ENCODE measurements around the gene PIP4P1. TPM values are rescaled to one million over a fixed set of nuclear protein-coding genes. Genes with fewer than 3 reads are reported as not detected.

PIP4P1 gene
- total RNA-seq, 1 donor from 2014 or later, result 17.2 TPM

- DNase-seq (ENCODE audit: missing footprints) (no peak), ATAC-seq (no peak)
- intact Hi-C loops (cut with DNase I), result no loop called here
Measured at GRCh38 chr14:20417250-20418186, 43.7 kb downstream of the PIP4P1 start.

GRCh38 chr14:20416223-20416622, 45.0 kb downstream of the PIP4P1 start:
- no peak for ATAC-seq
- DNase-seq (ENCODE audit: missing footprints), result no peak
- intact Hi-C loops (cut with DNase I), result no loop called here

- intact Hi-C loops (cut with DNase I), result no loop called here
- ATAC-seq (no peak), DNase-seq (ENCODE audit: missing footprints) (no peak)
Measured at GRCh38 chr14:20415782-20416206, 45.4 kb downstream of the PIP4P1 start.

GRCh38 chr14:20413744-20414082, 47.5 kb downstream of the PIP4P1 start:
- intact Hi-C loops (cut with DNase I), result loop anchor here (1.0 to 5.0 kb wide), 4 partner anchors 41 to 269 kb away; partner anchors contain the start of genes OSGEP, PARP2 and RNASE4
- DNase-seq (ENCODE audit: missing footprints) (no peak), ATAC-seq (peak; percentile 18)

- intact Hi-C loops (cut with DNase I), result loop anchor here (1.0 to 5.0 kb wide), 4 partner anchors 41 to 269 kb away; partner anchors contain the start of genes OSGEP, PARP2 and RNASE4
- DNase-seq (ENCODE audit: missing footprints) (peak; percentile 95), ATAC-seq (peak; percentile 96)
Measured at GRCh38 chr14:20412876-20413743, 48.1 kb downstream of the PIP4P1 start, which contains the start of gene TEP1. Gene TEP1 (minus strand): TSS chr14:20413501. CDS start chr14:20408439, 5,062 bp downstream.

GRCh38 chr14:20412411-20412810, 48.8 kb downstream of the PIP4P1 start:
- intact Hi-C loops (cut with DNase I), result loop anchor here (2.0 to 5.0 kb wide), 2 partner anchors 200 to 270 kb away; partner anchors contain the start of gene RNASE4
- DNase-seq (ENCODE audit: missing footprints) (no peak), ATAC-seq (no peak)

- DNase-seq (ENCODE audit: missing footprints), result no peak
- intact Hi-C loops (cut with DNase I), result no loop called here
- ATAC-seq, result no peak
Measured at GRCh38 chr14:20409226-20409625, 52.0 kb downstream of the PIP4P1 start.

Other genes starting within 250 kb of the PIP4P1 start
- not detected for gene OR11H6, start 237.7 kb downstream of the PIP4P1 start, total RNA-seq
- not detected for gene OR11H7, start 232.5 kb downstream of the PIP4P1 start, total RNA-seq
- gene OR11H4, start 222.1 kb downstream of the PIP4P1 start, total RNA-seq, result not detected
- gene TTC5, start 155.5 kb downstream of the PIP4P1 start, total RNA-seq, result 10.0 TPM
- gene CCNB1IP1, start 128.2 kb downstream of the PIP4P1 start, total RNA-seq, result 41.0 TPM
- 15.7 TPM for gene PARP2, start 117.8 kb downstream of the PIP4P1 start, total RNA-seq
- gene TEP1, start 47.9 kb downstream of the PIP4P1 start, total RNA-seq, result 8.2 TPM
- gene KLHL33, start 25.3 kb downstream of the PIP4P1 start, total RNA-seq, result 0.62 TPM
- 18.8 TPM for gene OSGEP, start 6.6 kb downstream of the PIP4P1 start, total RNA-seq
- gene APEX1, start 6.2 kb downstream of the PIP4P1 start, total RNA-seq, result 67.2 TPM
- gene PNP, start 8.0 kb upstream of the PIP4P1 start, total RNA-seq, result 7.6 TPM
- 0.27 TPM for gene RNASE10, start 44.1 kb upstream of the PIP4P1 start, total RNA-seq
- not detected for gene RNASE9, start 99.6 kb upstream of the PIP4P1 start, total RNA-seq
- gene RNASE11, start 126.6 kb upstream of the PIP4P1 start, total RNA-seq, result not detected
- not detected for gene RNASE12, start 129.9 kb upstream of the PIP4P1 start, total RNA-seq
- not detected for gene OR6S1, start 180.3 kb upstream of the PIP4P1 start, total RNA-seq
- gene RNASE4, start 223.1 kb upstream of the PIP4P1 start, total RNA-seq, result 11.9 TPM
- gene ANG, start 227.3 kb upstream of the PIP4P1 start, total RNA-seq, result 4.5 TPM

Data from Right ventricle myocardium inferior (tissue), 1 donor.